Vagina (tissue), 2 donors: Measurements from ENCODE around the gene GNL3. TPM values are rescaled to one million over a fixed set of nuclear protein-coding genes. Genes with fewer than 3 reads are reported as not detected.

Source experiments
- DNase-seq, 2 donors: peaks; one replicate each; pipeline ENCODE4 v3.0.0-alpha.2; 2017; ENCODE audit errors: extremely low spot score in 2 of 2
- H3K27ac ChIP-seq: fragments of 200-600 bp; sonication (generic); one replicate; pipeline ENCODE4 v1.5.1; 2019
- H3K27me3 ChIP-seq: fragments of 200-600 bp; sonication (generic); one replicate; pipeline ENCODE4 v1.5.1; 2019
- H3K36me3 ChIP-seq, 2 donors: fragments of 200-600 bp; sonication (generic); one replicate each; pipeline ENCODE4 v1.5.1; 2017 to 2019
- H3K4me1 ChIP-seq: fragments of 200-600 bp; sonication (generic); one replicate; pipeline ENCODE4 v1.5.1; 2019
- H3K4me3 ChIP-seq, 2 donors: fragments of 200-600 bp; sonication (generic); 1 replicate in 1 of 2; 2 replicates in 1 of 2; pipeline ENCODE4 v1.5.1; 2016 to 2019
- H3K9me3 ChIP-seq: fragments of 200-600 bp; sonication (generic); one replicate; pipeline ENCODE4 v1.5.1; 2019
- CTCF ChIP-seq, 3 experiments: fragments of 450-650 bp in 2 of 3; fragments of 200-600 bp in 1 of 3; sonication (generic) in 1 of 3; IDR thresholded peaks; one replicate each; pipeline ENCODE4 v1.5.1; 2017 to 2019; ENCODE audit warnings: antibody characterized with exemption in 3 of 3, mild to moderate bottlenecking in 2 of 3, moderate library complexity in 2 of 3
- POLR2A ChIP-seq, 2 donors: fragments of 450-650 bp; IDR thresholded peaks; one replicate each; pipeline ENCODE4 v1.6.1; 2017; ENCODE audit warnings: antibody characterized with exemption in 2 of 2, mild to moderate bottlenecking in 2 of 2, moderate library complexity in 2 of 2
- POLR2AphosphoS5 ChIP-seq, 2 donors: sonication (generic); formaldehyde crosslinking; IDR thresholded peaks; one replicate each; pipeline ENCODE4 v1.9.0; 2017; ENCODE audit warnings: antibody characterized with exemption in 2 of 2, mild to moderate bottlenecking in 2 of 2, low read depth in 1 of 2; ENCODE audit not compliant: insufficient read depth in 1 of 2
- intact Hi-C: fragments of 100-400 bp; cut with DNase I; formaldehyde crosslinking; loops from one replicate; pipeline ENCODE4 v1.15.1; 2023
- total RNA-seq: library from RNA; depleted of rRNA; stranded (reverse); fragments of >200 nt; gene quantifications from one replicate; pipeline ENCODE4 v1.2.3, GENCODE V29; 2016

The GNL3 gene
- total RNA-seq, 1 donor from 2014 or later: 73.4 TPM

- peak overlapping the region; percentile 88 to 93 for H3K4me3 ChIP-seq
- intact Hi-C loops: loop anchor here (5.0 kb wide), 1 partner anchor 153 kb away; the partner anchor contains the start of gene NT5DC2
- no peak for TF ChIP-seq CTCF (IDR thresholded peaks at IDR 0.05)
- TF ChIP-seq POLR2A (IDR thresholded peaks at IDR 0.05): no peak
- TF ChIP-seq POLR2AphosphoS5 (IDR thresholded peaks at IDR 0.05; ENCODE audit: insufficient read depth in 1 of 2, low read depth in 1 of 2): no peak
- peaks cover 0 to 32% of the 10 kb centered on the region in 2 donors for H3K36me3 ChIP-seq
- no peaks in the 10 kb centered on the region for H3K27me3 ChIP-seq
- peak overlapping the region; percentile 93 for H3K27ac ChIP-seq
- H3K4me1 ChIP-seq: peaks cover 58% of the 10 kb centered on the region
- DNase-seq: no peak
- no peaks in the 10 kb centered on the region for H3K9me3 ChIP-seq
Observed at GRCh38 chr3:52685285-52685708, 535 bp upstream of the GNL3 start.

GRCh38 chr3:52688266-52688665, 2.4 kb downstream of the GNL3 start:
- H3K4me3 ChIP-seq: no peak overlapping the region
- intact Hi-C loops: loop anchor here (5.0 kb wide), 1 partner anchor 156 kb away; the partner anchor contains the start of gene NT5DC2
- H3K27me3 ChIP-seq: no peaks in the 10 kb centered on the region
- peaks cover 0 to 62% of the 10 kb centered on the region in 2 donors for H3K36me3 ChIP-seq
- no peak overlapping the region for H3K27ac ChIP-seq
- no peak for DNase-seq
- no peaks in the 10 kb centered on the region for H3K9me3 ChIP-seq
- H3K4me1 ChIP-seq: peaks cover 34% of the 10 kb centered on the region
- peak in 1 of 2 donors; percentile 49 for TF ChIP-seq POLR2AphosphoS5 (IDR thresholded peaks at IDR 0.05; ENCODE audit: insufficient read depth in 1 of 2, low read depth in 1 of 2)
- no peak for TF ChIP-seq POLR2A (IDR thresholded peaks at IDR 0.05)

- TF ChIP-seq CTCF (IDR thresholded peaks at IDR 0.05): no peak
- no peak for TF ChIP-seq POLR2A (IDR thresholded peaks at IDR 0.05)
- TF ChIP-seq POLR2AphosphoS5 (IDR thresholded peaks at IDR 0.05; ENCODE audit: insufficient read depth in 1 of 2, low read depth in 1 of 2): no peak
- Histone ChIP-seq H3K36me3 (peaks cover 0 to 70% of the 10 kb centered on the region in 2 donors), H3K27ac (peak overlapping the region; percentile 9), H3K4me3 (no peak overlapping the region), H3K27me3 (no peaks in the 10 kb centered on the region), H3K9me3 (no peaks in the 10 kb centered on the region), H3K4me1 (peaks cover 28% of the 10 kb centered on the region)
- DNase-seq: no peak
- intact Hi-C loops: loop anchor here (5.0 kb wide), 1 partner anchor 157 kb away; the partner anchor contains the start of gene NT5DC2
Observed at GRCh38 chr3:52689151-52689550, 3.3 kb downstream of the GNL3 start.

- no peak for DNase-seq
- Histone ChIP-seq H3K4me1 (peaks cover 20% of the 10 kb centered on the region), H3K36me3 (peaks cover 0 to 84% of the 10 kb centered on the region in 2 donors), H3K27me3 (no peaks in the 10 kb centered on the region), H3K9me3 (no peaks in the 10 kb centered on the region), H3K27ac (no peak overlapping the region), H3K4me3 (no peak overlapping the region)
- TF ChIP-seq CTCF (IDR thresholded peaks at IDR 0.05): no peak
- no peak for TF ChIP-seq POLR2AphosphoS5 (IDR thresholded peaks at IDR 0.05; ENCODE audit: insufficient read depth in 1 of 2, low read depth in 1 of 2)
- TF ChIP-seq POLR2A (IDR thresholded peaks at IDR 0.05): no peak
- intact Hi-C loops: no loop called here
Observed at GRCh38 chr3:52690560-52690959, 4.7 kb downstream of the GNL3 start.

GRCh38 chr3:52693071-52693470, 7.2 kb downstream of the GNL3 start:
- no peak overlapping the region for H3K27ac ChIP-seq
- intact Hi-C loops: no loop called here
- no peak overlapping the region for H3K4me3 ChIP-seq
- no peak for TF ChIP-seq POLR2AphosphoS5 (IDR thresholded peaks at IDR 0.05; ENCODE audit: insufficient read depth in 1 of 2, low read depth in 1 of 2)
- TF ChIP-seq CTCF (IDR thresholded peaks at IDR 0.05): no peak
- no peak for TF ChIP-seq POLR2A (IDR thresholded peaks at IDR 0.05)
- H3K27me3 ChIP-seq: no peaks in the 10 kb centered on the region
- H3K9me3 ChIP-seq: no peaks in the 10 kb centered on the region
- H3K36me3 ChIP-seq: peaks cover 0 to 95% of the 10 kb centered on the region in 2 donors
- no peak for DNase-seq
- no peaks in the 10 kb centered on the region for H3K4me1 ChIP-seq
